Right atrium auricular region (tissue), 2 donors: ENCODE results near the gene NT5DC2. TPM values are rescaled to one million over a fixed set of nuclear protein-coding genes. Genes with fewer than 3 reads are reported as not detected.

Experiments
- DNase-seq: peaks from one replicate; pipeline ENCODE4 v3.0.0-alpha.2; 2019; ENCODE audit warnings: low spot score
- H3K27ac ChIP-seq, 2 donors: fragments of 200-600 bp; sonication (generic); 1 replicate in 1 of 2; 2 replicates in 1 of 2; pipeline ENCODE4 v1.5.1; 2016 to 2019
- H3K27me3 ChIP-seq, 2 donors: fragments of 200-600 bp; sonication (generic); one replicate each; pipeline versions ENCODE4 v1.5.1 to v1.6.0; 2017 to 2019
- H3K36me3 ChIP-seq: fragments of 200-600 bp; sonication (generic); one replicate; pipeline ENCODE4 v1.5.1; 2016
- H3K4me1 ChIP-seq, 2 donors: fragments of 200-600 bp; sonication (generic); one replicate each; pipeline versions ENCODE4 v1.5.1 to v1.6.0; 2017 to 2019
- H3K4me3 ChIP-seq, 2 donors: fragments of 200-600 bp; sonication (generic); 1 replicate in 1 of 2; 2 replicates in 1 of 2; pipeline ENCODE4 v1.5.1; 2017 to 2019; ENCODE audit warnings: mild to moderate bottlenecking in 1 of 2, moderate library complexity in 1 of 2
- H3K9me3 ChIP-seq, 2 donors: fragments of 200-600 bp; sonication (generic); one replicate each; pipeline ENCODE4 v1.5.1; 2019
- CTCF ChIP-seq, 2 donors: fragments of 200-600 bp; sonication (generic); IDR thresholded peaks; one replicate each; pipeline ENCODE4 v1.5.1; 2019; ENCODE audit warnings: antibody characterized with exemption in 2 of 2
- total RNA-seq, 2 donors: library from RNA; depleted of rRNA; stranded (reverse); fragments of >200 nt; gene quantifications; one replicate each; pipeline ENCODE4 v1.1.0, GENCODE V29; 2016

Gene NT5DC2
- total RNA-seq, 2 donors from 2014 or later = 94.0 to 146 TPM

DNA sequence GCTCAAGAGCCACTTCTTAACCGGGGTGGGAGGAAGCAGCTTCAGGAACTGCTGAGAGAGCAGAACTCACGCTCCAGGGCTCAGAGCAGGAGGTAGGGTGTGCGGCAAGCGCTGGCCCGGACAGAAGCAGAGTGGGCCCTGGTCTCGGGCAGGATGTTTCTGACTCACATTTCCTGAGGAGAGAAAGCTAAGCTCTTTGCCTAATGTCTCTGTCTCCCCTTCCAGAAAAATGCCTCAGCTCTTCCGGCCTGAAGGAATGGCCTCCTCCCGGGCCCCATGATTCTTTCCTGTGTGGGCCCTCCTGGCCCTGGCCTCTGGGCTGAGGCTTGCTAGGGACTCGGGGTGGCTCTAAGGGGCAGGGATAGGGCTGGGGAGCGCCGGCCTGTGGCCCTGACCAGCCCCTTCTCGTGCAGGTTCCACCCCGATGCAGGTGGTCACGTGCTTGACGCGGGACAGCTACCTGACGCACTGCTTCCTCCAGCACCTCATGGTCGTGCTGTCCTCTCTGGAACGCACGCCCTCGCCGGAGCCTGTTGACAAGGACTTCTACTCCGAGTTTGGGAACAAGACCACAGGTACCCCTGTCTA, 42.6 kb downstream of the NT5DC2 start:
- peaks cover 71% of the 10 kb centered on the region for H3K36me3 ChIP-seq
- H3K27me3 ChIP-seq = no peaks in the 10 kb centered on the region
- H3K27ac ChIP-seq = peak overlapping the region; percentile 19 to 62
- no peaks in the 10 kb centered on the region for H3K9me3 ChIP-seq
- DNase-seq = peak; percentile 70
- no peak overlapping the region for H3K4me3 ChIP-seq
- TF ChIP-seq CTCF (IDR thresholded peaks at IDR 0.05) = no peak
- H3K4me1 ChIP-seq = peaks cover 0 to 65% of the 10 kb centered on the region in 2 donors

GRCh38 chr3:52490035-52490938, 43.4 kb downstream of the NT5DC2 start:
- H3K4me1 ChIP-seq = peaks cover 0 to 60% of the 10 kb centered on the region in 2 donors
- no peak for DNase-seq
- no peak overlapping the region for H3K4me3 ChIP-seq
- H3K27me3 ChIP-seq = no peaks in the 10 kb centered on the region
- H3K36me3 ChIP-seq = peaks cover 77% of the 10 kb centered on the region
- H3K9me3 ChIP-seq = no peaks in the 10 kb centered on the region
- no peak for TF ChIP-seq CTCF (IDR thresholded peaks at IDR 0.05)
- H3K27ac ChIP-seq = peak overlapping the region; percentile 19 to 55

DNA sequence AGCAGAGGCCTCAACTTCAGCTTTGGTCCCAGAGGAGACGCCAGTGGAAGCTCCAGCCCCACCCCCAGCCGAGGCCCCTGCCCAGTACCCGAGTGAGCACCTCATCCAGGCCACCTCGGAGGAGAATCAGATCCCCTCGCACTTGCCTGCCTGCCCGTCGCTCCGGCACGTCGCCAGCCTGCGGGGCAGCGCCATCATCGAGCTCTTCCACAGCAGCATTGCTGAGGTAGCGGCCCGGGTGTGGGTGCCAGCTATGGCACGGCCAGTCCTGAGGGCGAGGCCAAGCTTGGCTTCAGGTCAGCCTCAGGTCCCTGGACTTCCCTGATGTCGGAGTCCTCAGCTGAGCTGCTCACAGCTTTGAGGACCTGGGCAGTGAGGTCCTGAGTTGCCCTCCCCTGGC, 44.2 kb downstream of the NT5DC2 start:
- Histone ChIP-seq H3K4me1 (peaks cover 0 to 60% of the 10 kb centered on the region in 2 donors), H3K9me3 (no peaks in the 10 kb centered on the region), H3K27ac (no peak overlapping the region), H3K4me3 (no peak overlapping the region), H3K27me3 (no peaks in the 10 kb centered on the region), H3K36me3 (peaks cover 77% of the 10 kb centered on the region)
- no peak for DNase-seq
- no peak for TF ChIP-seq CTCF (IDR thresholded peaks at IDR 0.05)

DNA sequence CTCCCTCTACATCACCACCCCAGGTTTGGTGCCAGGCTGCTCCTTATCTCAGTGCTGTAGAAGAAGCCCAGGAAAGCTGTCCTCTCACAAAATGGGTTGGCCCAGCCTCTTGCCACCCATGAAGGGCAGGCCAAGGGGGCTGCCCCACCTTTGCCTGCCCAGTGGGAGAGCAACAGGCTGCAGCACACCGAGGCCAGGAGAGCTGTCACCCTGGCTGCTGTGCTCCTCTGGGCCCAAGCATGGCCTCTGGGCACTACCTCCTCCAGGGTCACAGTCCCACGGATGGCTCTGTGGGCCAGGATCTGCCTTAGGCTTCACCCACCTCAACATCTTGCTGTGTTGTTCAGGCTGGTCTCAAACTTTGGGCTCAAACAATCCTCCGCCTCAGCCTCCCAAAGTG, 44.9 kb downstream of the NT5DC2 start:
- DNase-seq = no peak
- Histone ChIP-seq H3K4me1 (peaks cover 0 to 60% of the 10 kb centered on the region in 2 donors), H3K36me3 (peaks cover 77% of the 10 kb centered on the region)

More for the DNA sequence above, 44.9 kb downstream of the NT5DC2 start:
- Histone ChIP-seq H3K9me3 (no peaks in the 10 kb centered on the region), H3K4me3 (no peak overlapping the region), H3K27ac (no peak overlapping the region), H3K27me3 (no peaks in the 10 kb centered on the region)
- no peak for TF ChIP-seq CTCF (IDR thresholded peaks at IDR 0.05)
